ENCODE measurements around the gene BIN1. TPM values are rescaled to one million over a fixed set of nuclear protein-coding genes. Genes with fewer than 3 reads are reported as not detected.
A peak's percentile ranks its signal among the peaks of the same experiment; 100 is the strongest.

Gene BIN1
- polyA plus RNA-seq, 1 donor, result 988 TPM

DNA sequence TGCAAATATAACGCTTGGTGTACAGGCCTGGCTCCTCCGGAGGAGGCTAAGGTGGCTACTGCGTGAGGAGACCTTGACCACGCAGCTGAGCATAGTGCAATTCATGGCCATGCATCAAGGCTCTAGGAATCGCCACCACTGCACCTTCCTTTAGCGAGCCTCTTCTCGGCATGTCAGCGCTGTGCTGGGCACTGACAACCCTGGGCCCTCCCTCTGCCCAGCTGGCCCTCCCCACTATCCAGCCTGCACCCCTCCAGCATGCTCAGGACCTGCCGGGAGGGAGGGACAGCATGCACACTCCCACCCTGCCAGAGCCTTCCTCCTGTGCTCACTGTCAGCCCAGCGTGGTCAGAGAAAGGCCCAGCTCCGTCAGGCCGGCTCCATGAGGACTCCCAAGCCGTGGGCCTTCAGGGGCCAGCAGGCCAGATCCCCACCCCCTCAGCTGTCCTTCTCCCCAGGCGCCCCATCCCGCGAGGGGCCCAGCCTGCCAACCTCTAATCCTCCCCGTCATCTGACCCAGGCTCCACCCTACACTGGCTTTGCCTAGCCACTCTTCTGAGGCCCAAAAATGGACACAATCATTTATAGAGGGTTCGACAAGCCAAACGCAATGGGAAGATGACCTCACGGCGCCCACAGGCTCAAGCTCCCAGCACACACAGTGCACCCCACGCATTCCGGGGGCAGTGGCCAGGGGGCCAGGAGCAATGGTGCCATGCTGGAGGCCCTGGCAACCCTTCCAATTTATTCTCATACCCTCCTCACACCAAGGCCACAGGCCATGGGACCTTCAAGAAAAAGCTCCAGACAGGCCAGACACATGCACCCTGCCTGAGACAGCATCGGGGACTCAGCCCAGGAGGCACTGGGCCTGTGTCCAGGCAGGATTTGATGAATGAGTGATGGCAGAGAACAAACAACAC lies 3.5 kb downstream of the BIN1 start:
- no peak for DNase-seq (ENCODE audit: low read depth)

DNA sequence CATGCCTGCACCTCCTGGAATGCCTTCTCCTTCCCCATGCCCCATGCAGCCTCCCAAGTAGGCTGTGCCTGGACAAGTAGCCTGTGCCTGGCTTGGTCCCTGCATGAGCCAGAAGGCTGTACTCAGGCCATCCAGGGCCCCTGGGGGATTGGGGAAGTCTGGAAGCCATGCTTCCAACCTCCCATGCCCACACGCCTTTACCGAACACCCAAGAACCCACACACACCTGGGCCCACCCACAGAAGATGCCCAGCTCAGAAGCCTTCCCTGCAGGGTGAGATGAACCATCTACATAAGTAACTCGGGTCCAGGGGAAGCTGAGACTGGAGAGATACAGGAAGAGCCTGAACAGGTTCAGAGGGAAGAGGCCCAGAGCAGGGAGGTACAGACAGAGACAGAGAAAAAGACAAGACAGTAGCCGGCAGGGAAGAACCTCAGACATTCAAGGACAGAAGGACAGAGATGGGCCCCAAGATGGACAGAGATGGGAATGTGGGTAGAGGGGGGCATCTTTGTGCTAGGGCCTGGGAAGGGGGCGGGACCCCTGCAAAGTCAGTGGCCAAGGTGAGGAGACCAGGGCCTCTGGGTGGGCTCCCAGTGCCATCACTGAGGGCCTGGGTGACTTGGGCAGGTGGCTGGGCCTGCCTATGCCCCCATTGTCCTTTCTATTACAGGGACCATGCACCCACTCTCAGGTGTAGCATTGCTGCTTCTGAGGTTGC lies 4.3 kb downstream of the BIN1 start:
- no peak for DNase-seq (ENCODE audit: low read depth)

DNA sequence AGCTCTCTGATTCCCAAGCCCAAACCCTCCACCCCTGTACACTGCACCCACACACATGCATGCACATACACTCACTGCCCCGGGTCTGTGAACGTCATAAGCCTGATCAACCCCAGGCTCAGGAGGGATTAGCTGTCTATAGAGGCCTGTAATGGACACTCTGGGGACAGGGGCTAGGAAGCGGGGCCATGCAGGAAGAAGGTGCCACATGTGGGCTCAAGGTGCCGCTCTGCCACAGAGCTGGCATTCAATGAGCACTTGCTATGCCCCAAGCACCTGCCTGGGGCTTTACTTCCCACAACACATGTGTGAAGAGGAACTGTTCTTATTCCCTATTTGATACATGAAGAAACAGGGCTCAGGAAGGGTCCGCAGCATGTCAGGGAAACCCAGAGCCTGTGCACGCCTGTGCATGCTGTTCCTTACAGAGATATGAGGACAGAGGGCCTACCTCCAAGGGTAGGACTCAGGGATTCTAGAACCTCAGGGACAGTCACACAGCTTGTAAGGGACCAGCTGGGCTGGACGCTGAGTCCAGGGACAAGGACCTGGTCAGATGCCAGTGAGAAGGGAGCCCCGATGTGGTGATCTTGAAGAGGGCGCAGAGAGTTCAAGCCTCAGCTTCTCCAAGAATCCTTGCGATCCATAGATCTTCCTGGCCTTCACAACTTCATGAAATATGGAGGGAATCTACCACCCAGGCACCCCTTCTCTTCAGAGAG lies 5.0 kb downstream of the BIN1 start:
- DNase-seq (ENCODE audit: low read depth), result no peak

DNA sequence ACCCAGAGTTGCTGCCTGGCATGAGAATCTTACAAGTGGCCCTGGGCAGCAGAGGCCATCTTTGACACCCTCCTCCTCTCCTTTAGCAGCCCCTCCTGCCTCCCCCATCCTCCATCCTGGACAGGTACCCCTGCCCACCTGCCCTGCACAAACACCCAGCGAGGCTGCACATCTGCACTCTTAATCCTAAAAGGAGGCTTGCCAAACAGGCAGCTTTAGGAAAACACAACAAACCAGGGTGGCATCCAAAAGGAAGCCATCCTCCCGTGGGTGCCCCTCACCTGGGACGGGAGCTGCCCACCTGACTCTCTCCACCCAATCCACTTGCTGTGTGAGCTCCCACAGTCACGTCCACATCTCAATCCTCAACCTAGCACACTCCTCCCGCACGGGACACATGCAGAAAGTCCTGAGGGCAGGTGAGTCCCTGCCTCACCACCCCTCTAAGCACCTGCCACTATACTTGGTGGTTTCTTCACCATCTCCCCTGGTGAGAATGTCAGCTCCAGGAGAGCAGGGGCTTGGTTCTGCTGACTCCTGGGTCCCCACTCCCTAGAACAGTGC lies 5.8 kb downstream of the BIN1 start:
- no peak for DNase-seq (ENCODE audit: low read depth)

DNA sequence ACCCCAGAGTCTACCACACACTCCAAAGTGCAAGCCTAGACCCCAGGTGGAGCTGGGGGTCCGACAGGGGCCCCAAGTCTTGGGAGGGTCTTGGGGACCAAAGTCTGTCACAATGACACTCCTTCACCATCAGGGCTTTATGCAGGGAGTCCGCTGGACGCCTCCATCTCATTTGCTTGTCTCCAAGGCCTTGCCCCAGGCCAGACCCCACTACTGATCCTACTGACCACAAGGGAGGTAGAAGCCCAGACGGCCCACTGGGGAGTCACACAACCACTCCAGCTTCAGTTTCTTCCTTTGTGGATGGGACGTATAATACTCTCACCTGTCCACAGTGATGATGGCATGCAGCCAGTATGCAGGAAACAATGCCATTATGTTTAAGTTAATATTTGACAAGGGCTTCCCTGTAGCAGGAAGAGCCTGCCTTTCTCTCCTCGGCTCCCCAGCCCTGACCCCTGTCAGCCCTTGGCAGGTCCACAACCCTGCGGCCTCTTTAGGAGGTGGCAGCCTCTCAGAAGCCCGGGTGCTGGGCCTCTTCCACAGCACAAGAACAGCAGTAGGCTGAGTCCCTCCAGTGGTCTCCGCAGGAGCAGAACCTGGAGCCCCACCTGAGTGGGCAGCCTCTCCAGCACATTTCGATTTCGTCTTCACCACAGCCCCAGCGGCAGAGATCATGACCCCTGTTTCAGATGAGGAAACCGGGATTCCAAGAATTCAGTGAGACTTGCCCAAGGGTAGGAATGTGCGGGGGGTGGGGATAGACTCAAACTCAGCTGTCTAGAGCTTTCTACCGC lies 6.5 kb downstream of the BIN1 start:
- no peak for DNase-seq (ENCODE audit: low read depth)

DNA sequence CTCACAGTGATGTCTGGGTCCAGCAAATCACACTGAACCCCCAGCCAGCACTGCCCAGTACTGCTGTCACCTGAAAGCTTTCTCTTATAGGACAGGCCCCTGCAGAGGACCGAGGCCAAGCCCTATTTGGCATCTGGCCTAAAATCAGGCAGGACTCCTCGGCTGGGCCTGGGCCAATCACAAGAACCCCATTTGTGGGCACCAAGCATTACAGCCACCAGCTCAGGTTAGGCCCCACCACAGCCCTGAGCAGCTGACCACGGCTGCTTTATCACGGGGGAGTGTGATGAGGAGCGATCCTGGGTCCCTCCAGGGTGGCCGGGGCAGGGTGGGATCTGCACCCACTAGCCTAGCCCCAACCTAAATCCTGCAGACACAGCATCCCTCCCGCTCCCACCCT lies 8.2 kb downstream of the BIN1 start:
- no peak for DNase-seq (ENCODE audit: low read depth)

DNA sequence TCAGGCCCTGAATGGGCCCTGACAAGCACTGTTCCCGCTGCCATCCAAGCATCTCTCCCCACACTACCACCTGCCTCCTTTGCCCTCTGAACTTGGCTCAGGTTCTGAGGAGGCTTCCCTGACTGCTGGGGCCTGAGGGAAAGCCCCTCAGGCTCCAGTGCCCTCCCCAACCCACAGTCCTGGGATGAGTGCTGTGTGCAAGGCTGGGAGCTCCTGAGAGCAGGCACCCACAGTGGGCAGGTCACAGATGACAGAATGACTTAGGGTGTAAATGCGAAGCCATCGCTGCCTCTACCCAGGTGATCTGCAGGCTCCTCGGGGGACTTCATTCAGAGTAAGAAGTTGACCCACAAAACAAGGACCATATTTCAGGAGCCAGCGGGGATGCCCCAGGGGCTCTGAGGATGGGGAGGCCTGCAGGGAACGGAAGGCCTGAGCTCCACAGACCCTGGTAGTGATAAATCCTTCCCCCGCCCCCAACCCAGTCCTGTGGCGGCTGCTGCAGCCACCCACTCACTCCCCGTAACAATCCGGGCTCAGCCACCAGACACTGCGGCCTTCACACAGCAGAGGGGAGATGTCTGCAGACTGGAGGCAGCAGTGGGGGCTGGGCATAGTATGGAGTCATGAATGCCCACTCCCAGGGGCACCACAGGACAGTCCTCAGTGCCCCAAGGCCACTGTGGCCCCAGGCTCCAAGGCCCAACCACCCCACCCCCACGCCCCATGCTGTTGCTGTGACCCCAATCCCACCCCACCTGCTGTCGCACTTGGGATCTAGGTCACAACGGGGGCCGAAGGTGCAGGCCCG lies 8.9 kb downstream of the BIN1 start:
- DNase-seq (ENCODE audit: low read depth), result no peak

DNA sequence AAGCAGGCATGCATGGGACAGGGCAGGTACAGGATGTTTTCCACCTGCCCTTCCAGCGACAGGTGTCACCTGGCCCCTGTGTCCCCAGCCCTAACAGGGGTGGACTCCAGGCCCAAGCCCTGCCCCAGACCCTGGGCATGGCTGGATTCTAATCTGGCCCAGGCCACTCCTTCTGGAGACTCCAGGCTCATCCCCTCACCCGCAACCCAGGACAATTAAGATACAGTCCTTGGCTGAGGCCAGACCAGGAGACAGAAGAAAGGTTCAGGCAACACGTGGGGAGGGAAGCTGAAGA lies 9.5 kb downstream of the BIN1 start:
- DNase-seq (ENCODE audit: low read depth), result no peak

DNA sequence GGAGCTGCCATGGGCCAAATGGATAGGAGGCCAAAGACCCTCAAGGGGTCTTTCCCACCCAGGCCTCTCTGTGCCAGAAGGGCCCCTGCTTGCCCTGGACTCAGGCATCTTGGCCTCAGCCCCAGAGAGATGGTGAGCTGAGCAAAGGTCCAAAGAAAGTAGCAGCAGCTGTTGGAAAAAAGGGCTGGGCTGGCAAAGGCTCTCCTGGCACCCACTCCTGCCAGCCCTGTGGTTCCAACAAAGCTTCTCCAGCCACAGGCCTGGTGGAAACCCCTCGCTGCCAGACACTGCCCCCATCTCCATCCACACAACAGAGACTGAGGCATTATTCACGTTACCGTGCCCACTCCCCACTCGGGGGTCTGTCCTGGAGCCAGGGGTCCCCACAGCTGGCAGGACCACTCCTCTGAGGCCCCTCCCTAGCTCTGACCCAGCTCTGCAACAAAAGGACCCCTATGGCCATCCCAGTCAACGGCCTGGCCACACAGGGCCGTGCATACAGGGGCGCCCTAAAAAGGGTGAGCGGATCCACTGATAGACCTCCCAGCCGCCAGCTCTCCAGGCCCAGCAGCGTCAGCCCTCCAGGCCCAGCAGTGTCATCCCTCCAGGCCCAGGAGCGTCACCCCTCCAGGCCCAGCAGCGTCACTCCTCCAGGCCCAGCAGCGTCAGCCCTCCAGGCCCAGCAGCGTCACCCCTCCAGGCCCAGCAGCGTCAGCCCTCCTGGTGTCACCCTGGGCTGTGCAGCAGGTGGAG lies 10.1 kb downstream of the BIN1 start:
- DNase-seq (ENCODE audit: low read depth), result no peak

DNA sequence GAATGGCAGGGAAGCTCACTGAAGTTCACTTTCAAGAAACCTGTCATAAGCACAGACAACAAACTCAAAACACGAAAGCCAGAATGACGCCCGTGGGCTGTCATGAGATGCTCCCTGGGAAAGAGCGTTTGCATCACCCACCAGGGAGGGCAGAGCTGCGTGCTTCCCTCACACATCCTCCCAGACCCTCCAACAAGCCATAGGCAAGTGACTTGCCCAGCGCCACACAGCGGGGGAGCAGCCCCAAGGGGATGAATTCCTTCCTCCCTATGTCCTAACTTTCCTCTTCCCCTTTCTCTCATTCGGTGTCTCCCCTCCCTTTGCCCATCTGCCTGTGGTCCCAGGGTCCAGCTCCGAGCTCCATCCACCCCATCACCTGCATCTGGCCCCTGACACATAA lies 10.7 kb downstream of the BIN1 start:
- DNase-seq (ENCODE audit: low read depth), result no peak

DNA sequence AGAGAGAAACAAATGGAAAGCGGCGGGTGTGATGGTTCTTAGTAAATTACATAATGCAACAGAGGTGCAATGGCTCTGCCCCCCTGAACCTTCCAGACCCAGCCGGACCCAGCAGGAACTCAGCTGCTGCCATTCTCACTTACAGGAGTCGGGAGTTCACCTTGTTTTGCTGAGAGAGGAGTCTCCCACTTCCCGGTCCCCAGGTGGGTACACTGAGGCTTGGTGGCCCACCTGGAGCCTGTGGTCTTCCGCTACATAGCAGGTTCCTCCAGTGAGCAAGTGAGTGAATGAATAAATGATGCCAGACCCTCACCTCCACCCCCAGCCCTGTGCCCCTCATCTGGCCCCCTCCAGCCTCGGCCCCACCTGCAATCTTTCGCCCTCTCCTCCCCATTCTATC lies 11.2 kb downstream of the BIN1 start:
- no peak for DNase-seq (ENCODE audit: low read depth)

DNA sequence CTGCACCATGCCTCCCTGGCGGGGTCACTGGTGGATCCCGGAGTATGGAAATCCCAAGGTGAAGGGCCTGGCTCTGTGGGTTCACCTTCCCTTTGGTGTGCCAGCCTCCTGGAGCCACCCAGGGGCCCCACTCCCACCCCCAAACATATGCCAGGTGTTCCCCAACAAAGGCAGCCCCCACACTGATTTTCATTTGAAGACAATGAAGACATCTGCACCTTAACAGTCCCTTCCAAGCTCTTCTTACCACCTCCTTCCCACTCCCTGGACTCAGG lies 11.7 kb downstream of the BIN1 start:
- DNase-seq (ENCODE audit: low read depth), result no peak

DNA sequence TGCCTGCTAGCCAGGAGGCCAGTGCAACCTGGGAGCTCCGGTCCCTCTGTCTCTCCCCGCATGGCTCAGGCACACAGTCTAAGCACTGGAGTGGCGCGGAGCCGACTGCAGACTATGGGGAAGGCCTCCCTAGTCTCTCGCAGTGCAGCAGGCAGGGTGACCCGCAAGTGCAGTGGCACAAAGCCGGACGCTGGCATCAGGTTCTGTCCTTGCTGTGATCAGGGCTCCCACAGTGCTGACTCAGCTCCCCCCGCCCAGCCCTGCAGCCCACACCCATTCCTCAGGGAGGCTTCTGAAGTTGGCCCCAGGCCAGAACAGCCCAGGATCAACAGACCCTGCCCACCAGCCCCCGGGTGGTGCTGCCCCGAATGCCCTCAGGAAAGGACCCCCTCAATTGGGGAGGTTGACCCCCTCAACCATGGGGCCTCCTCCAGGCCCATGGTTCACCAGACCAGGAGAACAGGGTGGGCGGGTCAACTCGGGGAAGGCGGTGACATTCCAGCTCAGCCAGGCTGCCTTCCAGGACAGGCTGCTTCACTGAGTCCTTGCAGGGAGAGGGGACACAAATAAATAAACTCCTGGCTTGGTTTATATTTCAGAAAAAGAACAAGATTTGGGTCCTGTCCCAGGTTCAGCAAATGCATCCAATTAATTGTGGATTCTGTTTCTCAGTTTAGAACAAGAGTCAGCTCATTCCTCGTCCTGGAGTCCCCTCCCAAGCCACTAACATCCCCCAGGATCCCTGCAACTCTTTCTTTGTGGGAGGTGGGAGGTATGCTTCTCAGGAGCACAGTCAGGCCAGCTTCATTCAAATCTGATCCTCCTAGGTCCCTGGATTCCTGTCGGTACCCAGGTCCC lies 12.2 kb downstream of the BIN1 start:
- peak; percentile 72 for DNase-seq (ENCODE audit: low read depth)

DNA sequence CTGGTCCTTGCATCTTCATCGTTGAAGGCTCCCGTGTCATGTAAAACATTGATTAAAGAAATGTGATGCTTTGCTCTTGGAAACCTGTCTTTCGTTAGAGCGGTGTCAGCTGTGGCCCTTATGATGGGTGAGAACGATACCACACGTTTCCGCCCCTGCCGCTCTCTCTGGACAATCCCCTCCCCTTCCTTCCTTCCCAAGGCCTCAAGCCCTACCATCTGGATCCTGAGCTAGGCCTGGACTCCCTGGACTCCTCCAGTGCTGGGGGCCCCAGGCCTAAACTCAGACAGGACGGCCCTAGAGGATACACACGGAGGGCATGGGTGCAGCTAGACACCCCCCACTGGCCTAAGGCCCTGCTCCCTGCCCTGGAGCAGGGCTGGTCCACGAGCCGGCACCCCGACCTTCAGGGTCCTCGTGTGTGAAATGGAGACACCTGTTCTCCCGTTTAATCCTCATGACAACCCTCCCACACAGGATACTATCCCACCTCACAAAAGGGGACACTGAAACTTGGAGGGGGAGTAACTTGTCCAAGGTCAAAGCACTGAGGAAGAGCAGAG lies 13.2 kb downstream of the BIN1 start:
- no peak for DNase-seq (ENCODE audit: low read depth)

DNA sequence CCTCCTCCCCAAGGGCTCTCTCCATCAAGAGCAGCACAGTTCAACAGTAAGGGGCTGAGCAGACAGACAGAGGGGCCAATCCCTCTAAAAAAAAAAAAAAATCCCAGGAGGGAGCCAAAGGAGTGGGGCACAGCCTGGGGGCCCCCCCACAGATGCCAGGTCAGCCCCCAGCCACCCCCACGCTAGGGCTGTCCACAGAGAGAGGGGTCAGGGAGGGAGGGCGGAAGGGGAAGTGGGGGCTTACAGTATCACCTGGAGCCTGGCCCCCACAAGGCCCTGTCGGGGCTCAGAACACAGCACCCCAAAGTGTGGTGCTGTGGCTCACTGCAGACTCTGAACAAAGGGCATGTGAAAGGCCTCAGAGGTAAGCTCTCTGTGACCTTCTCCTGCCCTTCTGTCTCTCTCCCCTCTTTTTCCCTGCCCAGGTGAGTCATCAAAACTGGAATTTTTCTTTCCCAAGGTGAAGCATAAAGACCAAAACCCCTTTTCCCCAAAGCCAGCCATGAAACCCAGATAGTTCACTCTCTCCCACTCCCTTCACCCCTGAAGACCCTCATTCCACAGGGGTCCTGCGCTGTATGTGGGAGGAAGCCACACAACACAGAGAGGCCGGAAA lies 13.9 kb downstream of the BIN1 start:
- DNase-seq (ENCODE audit: low read depth), result no peak

DNA sequence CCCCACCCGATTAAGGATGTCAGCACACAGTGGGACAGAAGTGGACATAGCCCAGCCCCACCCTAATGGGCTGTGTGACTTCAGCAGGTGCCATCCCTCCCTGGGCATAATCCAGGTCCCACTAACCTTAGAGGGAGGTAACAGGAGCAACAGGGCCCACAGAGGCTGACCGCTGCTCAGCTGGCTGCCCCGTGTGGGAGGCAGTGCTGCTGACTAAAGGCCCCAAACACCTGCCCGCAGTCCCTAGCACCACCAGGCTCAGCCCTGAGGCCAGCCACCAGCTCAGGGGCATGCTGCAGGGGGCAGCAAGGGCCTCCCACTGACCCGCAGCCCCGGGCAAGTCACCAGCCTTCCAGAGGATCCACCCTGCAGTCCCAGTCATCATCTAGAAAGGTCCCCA lies 14.6 kb downstream of the BIN1 start:
- DNase-seq (ENCODE audit: low read depth), result no peak

DNA sequence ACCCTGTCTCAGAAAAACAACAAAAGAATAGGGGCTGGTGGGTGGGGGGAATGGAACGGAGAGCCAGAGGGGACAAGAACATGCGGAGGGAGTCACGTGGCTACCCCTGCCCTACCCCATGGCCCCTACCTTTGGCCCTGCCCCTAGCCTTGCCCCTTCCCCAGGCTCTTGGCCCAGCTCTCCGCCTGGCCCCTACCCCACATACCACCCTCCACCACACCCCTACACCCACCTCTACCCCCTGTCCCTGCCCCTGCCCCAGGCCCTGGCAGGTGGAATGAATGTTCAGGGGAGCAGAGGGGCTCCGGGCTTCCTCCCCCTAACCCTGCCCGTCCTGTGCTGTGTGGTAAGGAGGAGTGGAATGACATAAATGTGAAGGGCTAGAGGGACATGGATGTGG lies 15.1 kb downstream of the BIN1 start:
- no peak for DNase-seq (ENCODE audit: low read depth)

DNA sequence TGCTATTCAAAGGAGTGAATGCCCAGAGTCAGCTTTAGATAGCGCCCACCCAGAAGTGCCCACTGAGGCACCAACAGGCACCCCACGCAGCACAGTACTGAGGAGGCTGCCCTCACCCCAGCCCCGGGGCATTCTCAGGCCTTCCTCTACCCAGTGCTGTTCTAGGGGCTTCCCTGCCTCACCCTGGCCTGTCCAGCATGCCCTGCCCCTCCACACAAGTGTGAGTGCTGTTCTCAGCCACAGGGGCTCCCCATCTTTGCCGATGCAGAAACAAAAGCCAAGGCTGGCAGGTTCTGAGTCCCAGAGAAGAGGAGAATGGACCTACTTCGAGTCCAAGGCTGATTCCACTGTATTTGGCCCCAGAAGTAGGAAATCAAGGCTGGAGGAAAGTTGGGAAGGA lies 15.8 kb downstream of the BIN1 start:
- no peak for DNase-seq (ENCODE audit: low read depth)

Data from forelimb muscle (tissue), 1 donor.